GM18505 (cell line): ENCODE measurements around the gene PDE4A.
A peak's percentile ranks its signal among the peaks of the same experiment; 100 is the strongest.
"Not testable (repeated sequence)": the region's sequence is repeated elsewhere in the genome, so short reads cannot be mapped to it uniquely, and the experiment has no call there.

ENCODE experiments used
- ATAC-seq: cut with Tn5 transposase; IDR thresholded peaks from one replicate; pipeline ENCODE4 v1.9.1; 2021; ENCODE audit not compliant: unreplicated experiment
- POLR2A ChIP-seq: IDR thresholded peaks from 4 replicates; pipeline ENCODE4 v1.6.1; 2011; ENCODE audit warnings: borderline replicate concordance; ENCODE audit not compliant: insufficient read depth, insufficient read length; ENCODE audit errors: extremely low read depth

The PDE4A gene

DNA sequence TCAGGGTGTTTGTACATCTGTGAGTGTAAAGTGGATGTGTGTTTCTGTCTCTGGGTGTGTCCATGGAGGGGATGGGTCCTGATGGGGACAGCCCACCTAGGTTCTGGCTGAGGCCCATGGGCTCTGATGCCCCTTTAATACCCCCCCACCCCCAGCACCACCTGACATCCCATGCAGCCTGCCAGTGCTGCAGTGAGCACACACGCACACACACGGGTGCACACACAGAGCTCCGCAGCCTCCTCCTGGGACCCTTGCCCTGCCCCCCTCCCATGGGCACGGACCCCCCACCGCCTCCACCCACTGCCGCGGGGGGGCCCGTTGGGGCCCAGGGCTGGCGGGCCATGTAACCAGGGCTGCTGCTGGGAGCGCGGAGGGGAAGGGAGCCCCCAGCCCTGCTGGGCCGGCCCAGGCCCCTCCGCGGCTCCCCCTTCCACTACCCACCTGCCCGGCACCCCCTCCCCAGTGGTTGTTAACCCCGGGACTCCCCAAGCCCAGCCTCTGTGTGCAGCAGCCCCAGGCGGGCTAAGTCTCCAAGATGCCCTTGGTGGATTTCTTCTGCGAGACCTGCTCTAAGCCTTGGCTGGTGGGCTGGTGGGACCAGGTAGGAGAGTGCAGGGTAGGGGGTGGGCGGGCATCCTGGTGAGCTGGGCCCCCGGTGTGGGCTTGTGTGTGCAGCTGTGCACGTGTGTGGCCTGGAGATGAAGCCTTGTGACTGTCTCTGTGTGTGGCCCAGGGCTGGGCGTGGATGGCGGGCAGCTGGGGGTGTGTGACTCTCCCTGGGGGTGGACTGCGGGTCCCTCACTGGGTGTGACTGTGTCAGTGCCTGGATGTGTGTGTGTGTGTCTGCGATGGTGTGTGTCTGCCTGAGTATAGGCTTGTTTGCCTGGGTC lies 32.6 kb downstream of the PDE4A start:
- no peak for ATAC-seq
- no peak for TF ChIP-seq POLR2A

DNA sequence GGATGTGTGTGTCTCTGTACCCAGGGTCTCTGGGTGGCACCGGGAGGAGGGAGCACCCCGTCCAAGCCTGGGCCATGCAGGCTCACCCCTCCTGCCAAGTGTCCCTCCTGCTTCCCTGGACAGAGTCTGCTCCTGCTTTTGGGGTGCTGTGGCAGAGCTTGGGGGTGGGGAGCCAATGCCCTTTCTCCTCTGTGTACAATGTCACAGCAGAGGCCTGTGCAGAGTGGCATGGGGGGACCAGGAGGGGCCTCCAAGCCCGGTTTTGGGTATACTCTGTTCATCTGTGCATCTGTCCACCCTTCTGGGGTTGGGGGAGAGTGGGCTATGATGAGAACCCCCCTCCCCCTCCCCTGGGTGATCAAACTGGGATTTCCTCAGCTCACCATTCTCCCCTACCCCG lies 33.5 kb downstream of the PDE4A start:
- no peak for ATAC-seq

GRCh38 chr19:10454267-10454666 lies 33.9 kb downstream of the PDE4A start:
- TF ChIP-seq POLR2A = no peak
- ATAC-seq = no peak

More for the DNA sequence above, 33.5 kb downstream of the PDE4A start:
- no peak for TF ChIP-seq POLR2A

GRCh38 chr19:10458733-10459132 lies 38.4 kb downstream of the PDE4A start:
- not testable (repeated sequence) for ATAC-seq

DNA sequence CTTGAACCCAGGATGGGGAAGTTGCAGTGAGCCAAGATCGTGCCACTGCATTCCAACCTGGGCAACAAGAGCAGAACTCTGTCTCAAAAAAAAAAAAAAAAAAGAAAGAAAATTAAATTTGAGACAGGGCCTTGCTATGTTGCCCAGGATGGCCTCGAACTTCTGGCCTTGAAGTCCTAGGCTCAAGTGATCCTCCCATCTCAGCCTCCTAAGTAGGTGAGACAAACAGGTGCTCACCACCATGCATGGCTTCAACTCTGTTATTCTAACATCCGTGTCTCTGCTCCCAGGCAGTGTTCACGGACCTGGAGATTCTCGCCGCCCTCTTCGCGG lies 40.3 kb downstream of the PDE4A start:
- ATAC-seq = no peak
- no peak for TF ChIP-seq POLR2A

DNA sequence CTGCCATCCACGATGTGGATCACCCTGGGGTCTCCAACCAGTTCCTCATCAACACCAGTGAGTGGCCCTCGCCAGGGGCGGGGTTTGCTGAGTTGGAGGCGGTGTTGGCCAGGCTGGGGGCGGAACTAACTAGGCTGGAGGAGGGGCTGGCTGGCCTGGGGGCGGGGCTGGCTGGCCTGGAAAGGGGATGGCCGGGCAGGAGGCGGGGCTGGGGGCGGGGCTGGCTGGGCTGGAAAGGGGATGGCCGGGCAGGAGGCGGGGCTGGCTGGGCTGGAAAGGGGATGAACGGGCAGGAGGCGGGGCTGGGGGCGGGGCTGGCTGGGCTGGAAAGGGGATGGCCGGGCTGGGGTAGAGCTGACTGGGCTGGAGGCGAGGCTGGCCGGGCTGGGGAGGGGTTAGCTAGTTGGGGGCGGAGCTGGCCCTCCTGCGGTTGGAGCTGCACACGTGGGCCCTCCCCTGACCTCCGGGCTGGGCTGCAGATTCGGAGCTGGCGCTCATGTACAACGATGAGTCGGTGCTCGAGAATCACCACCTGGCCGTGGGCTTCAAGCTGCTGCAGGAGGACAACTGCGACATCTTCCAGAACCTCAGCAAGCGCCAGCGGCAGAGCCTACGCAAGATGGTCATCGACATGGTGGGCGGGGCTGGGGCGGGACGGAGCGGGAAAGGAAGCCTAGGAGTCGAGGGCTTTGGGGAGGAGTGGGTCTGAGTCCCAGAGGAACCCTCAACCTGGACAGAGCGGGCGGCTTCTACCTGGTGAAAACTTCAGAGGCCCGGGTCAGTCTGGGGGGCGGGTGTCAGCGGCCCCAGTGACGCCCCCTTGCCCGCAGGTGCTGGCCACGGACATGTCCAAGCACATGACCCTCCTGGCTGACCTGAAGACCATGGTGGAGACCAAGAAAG lies 41.0 kb downstream of the PDE4A start:
- ATAC-seq = peak; percentile 75
- TF ChIP-seq POLR2A = no peak

GRCh38 chr19:10462042-10462441 lies 41.7 kb downstream of the PDE4A start:
- not testable (repeated sequence) for ATAC-seq

- ATAC-seq = no peak
- no peak for TF ChIP-seq POLR2A
Observed at GRCh38 chr19:10462557-10462956, 42.2 kb downstream of the PDE4A start.

DNA sequence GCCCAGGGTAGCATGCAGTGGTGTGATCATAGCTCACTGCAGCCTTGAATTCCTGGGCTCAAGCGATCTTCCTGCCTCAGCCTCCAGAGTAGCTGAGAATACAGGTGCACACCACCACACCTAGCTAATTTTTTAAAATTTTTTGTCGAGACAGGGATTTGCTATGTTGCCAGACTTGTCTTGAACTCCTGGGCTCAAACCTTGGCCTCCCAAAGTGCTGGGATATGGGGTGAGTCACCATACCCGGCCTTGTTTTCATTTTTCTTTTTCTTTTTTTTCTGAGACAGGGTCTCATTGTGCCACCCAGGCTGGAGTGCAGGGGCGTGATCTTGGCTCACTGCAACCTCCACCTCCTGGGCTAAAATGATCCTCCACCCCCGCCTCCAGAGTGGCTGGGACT lies 44.1 kb downstream of the PDE4A start:
- no peak for ATAC-seq
- TF ChIP-seq POLR2A = no peak

DNA sequence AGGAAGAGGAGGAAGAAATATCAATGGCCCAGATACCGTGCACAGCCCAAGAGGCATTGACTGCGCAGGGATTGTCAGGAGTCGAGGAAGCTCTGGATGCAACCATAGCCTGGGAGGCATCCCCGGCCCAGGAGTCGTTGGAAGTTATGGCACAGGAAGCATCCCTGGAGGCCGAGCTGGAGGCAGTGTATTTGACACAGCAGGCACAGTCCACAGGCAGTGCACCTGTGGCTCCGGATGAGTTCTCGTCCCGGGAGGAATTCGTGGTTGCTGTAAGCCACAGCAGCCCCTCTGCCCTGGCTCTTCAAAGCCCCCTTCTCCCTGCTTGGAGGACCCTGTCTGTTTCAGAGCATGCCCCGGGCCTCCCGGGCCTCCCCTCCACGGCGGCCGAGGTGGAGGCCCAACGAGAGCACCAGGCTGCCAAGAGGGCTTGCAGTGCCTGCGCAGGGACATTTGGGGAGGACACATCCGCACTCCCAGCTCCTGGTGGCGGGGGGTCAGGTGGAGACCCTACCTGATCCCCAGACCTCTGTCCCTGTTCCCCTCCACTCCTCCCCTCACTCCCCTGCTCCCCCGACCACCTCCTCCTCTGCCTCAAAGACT lies 46.9 kb downstream of the PDE4A start:
- no peak for ATAC-seq
- TF ChIP-seq POLR2A = no peak

DNA sequence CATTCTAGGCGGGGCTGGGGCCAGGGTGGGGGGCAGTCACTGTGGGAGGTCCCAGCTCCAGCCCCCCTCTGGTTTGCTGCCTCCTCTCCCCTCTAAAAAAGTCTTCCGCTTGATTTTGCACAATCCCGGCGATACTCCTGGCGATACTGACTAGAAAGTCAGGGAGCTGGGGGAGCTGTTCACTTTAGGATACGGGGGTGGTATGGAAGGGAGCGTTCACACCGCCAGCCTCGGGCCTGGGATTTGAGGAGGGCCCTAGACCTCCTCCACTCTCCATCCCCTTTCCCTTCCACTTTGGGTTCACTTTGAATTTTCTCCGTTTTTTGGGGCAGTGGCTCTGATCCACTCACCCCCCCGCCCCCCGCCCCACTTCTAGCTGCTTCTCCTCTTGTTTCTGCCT lies 47.8 kb downstream of the PDE4A start:
- TF ChIP-seq POLR2A = no peak
- no peak for ATAC-seq

GRCh38 chr19:10471909-10472308 lies 51.6 kb downstream of the PDE4A start:
- ATAC-seq = no peak
- no peak for TF ChIP-seq POLR2A

- ATAC-seq = no peak
Observed at GRCh38 chr19:10473192-10473591, 52.9 kb downstream of the PDE4A start.

More at GRCh38 chr19:10473192-10473591, 52.9 kb downstream of the PDE4A start:
- TF ChIP-seq POLR2A = no peak
